NCI-H146 treated with DMSO at 0.1 percent for 48 hours (cell line): ENCODE measurements around the gene DPY19L3.
"Not testable (repeated sequence)": the region's sequence is repeated elsewhere in the genome, so short reads cannot be mapped to it uniquely, and the experiment has no call there.

ENCODE experiments used
- DNase-seq: peaks from one replicate; lab custom pipeline; 2025; ENCODE audit not compliant: unreplicated experiment; lab: John Stamatoyannopoulos, UW

The DPY19L3 gene

DNA sequence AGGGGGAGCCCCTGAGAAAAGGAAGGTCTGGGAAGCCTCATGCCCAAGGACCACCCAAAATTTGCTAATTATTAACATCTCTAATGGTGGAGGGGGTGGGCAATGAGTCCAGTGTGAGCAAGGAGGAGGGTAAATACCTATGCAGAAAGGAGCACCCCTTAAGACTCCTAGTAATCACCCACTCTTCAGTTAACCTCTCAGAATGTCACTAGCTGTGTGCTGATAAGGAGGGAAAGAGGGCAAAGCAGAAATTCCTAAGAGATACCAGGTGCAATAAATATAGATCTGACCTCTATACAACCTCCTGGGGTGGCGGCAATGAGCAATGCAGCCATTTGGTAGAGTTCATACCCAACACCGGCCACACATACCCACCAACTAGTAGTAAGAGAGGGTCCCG is 12.7 kb upstream of the DPY19L3 start:
- no peak for DNase-seq

DNA sequence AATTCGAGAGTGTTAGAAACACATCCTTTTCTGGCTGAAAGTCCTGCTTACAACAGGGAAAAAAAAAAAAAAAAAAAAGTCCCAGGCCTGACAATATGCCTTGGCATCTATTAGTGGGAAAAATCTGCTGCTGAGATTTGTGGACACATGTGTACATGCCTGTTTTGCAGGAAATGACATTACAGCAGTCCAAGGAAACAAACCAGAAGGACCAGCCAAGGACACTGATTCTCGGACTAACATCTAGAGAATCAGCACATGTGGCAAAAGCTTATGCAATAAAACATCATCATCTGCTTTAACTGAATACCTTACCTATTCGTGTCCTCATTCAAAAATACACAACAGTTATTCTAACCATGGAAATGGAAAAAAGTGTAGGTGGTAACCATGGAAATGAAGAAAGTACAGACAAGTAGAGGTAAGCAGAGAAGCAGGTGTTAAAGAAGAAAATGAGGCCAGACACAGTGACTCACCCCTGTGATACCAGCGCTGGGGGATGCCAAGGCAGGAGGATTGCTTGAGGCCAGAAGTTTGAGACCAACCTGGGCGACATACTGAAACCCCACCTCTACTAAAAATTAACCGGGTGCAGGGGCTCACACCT is 9.4 kb upstream of the DPY19L3 start:
- DNase-seq, result no peak

DNA sequence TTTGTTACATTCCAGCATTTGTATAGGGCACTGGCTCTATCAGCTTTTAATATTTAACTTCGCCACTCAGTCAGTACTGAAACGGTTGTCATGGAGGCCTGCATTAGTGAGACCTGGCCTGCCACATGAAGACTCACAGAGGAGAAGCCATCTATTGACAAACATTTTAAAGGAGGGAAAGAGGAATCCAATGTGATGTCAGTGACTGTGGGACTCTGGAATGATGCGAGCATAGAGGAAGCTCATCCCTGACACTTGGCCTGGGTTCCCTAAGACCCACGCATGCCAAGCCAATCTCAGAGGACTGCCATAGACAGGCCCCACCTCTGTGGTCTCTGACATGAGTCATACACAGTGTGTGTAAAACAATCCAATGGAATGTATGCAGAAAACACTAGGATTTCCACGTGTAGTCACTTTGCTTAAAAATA is 7.9 kb upstream of the DPY19L3 start:
- DNase-seq, result no peak

DNA sequence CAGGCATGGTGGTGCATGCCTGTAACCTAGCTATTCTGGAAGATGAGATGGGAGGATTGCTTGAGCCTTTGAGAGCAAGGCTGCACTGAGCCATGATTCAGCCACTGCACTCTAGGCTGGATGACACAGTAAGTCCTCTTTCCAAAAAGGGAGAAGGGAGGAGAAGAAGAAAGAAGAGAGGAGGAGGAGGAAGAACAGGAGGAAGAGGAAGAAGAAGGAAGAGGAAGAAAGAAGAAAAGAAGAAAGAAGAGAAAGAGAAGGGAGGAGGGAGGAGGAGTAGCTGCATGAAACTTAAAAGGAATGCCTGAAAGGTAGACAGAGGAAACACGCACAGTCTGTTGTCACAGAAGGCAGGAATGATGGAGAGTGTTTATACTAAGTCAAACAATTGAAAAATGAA is 3.6 kb upstream of the DPY19L3 start:
- DNase-seq, result no peak

DNA sequence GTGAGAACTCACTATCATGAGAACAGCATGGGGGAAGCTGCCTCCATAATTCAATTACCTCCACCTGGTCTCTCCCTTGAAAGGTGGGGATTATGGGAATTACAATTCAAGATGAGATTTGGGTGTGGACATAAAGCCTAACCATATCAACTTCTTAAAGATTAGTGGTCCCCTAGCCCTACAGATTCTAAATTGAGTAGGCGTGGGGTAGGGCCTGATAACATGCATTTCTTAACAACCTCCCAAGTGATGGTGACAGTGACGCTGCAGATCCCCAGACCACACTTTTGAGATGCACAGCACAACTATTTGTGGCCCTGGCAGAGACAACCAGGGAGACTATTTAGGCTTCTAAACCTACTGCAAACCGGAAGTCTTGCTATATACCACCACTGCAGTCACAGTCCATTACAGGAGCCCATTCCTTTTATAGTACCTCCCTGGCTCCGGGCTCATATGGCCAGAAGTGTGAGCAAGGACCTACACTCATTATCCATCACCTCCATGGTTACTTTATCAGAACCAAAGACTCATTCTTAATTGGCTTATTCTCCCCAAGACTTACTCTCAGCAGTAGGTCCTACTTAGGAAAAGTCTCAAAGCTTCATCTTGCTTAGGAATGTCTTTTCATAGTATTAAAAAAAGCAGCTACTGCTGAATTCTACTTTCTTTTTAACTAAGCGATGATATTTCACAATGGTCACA is 2.1 kb upstream of the DPY19L3 start:
- DNase-seq, result peak; percentile 1

DNA sequence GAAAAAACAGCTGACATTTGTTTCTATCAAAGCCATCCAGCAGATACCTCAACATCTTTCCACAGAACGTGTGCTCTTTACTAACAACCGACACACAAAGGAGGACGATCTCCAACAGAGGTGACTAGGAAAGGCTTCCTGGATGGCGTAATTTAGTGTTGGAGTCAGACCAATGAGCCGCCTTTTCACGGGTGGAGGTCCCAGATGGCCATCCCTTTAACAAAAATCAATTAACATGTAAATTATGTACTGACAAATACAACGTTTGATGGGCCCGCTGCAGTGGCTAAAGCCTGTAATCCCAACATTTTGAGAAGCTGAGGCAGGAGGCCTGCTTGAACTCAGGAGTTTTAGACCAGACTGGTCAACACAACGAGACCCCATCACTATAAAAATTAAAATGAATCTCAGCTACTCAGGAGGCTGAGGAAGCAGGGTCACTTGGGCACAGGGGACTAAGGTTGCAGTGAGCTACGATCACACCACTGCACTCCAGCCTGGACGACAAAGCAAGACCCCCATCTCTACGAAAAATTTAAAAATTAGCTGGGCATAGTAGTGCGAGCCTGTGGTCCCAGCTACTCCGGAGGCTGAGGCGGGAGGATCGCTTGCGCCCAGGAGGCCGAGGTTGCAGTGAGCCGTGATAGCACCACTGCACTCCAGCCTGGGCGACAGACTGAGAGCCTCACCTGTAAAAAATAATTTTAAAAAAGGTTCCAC is 1.2 kb upstream of the DPY19L3 start:
- DNase-seq, result peak; percentile 63

DNA sequence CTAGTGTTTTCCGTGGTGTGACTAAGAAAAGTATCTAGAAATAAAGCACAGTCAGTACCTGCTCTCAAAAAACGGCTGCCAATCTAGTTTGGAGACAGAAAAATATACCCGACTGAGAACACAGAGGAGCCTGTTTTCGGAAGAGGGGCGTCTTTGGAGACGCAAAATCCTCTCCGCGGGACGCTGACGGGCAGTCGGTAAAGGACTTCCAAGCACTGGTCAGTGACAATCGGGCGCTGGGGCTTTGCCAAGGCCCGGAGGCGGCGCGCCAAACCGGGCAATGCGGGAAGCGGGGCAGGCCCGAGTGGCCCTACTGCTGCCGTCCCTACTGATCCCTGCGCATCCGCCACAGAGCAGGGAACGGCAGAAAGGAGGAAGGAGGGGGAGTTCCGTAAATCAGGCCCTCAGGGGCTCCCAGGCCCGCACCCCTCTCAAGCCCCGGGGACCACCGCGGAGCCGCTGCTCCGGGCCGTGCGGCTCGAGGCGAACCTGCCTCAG is 588 bp upstream of the DPY19L3 start:
- peak; percentile 43 for DNase-seq

DNA sequence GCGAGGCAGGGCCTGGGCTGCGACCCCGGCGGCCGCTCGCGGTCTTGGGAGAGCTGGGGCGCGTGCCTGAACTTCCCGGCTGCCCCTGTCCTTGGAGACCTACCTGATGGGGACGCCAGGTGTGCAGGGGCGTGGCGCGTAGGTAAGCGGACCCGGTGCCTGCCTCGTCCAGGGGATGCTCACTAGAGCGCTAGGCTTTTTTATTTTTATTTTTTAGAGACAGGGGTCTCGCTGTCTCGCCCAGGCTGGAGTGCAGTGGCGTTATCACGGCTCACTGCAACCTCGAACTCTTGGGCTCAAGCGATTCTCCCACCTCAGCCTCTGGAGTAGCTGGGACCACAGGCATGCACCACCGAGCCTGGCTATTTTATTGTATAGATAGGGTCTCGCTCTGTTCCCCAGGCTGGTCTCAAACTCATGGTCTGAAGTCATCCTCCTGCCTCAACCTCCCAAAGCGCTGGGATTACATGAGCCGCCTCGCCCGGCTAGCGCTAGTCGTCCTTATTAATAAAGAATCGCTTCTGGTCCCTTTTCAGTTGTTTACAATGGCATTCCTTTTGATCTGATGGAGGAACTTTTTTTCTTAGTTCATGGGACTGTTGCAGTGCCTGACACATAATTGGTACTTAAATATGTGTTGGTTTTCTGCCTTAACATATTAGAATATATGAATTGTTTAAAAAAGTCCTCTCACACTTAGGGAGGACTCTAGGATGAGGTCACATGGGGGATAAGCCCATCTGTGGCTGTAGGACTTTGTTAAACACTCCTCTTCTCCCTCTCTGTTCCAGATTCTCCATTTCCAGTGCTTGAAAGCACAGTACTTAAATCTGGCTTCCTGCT is 812 bp downstream of the DPY19L3 start:
- DNase-seq, result peak; percentile 49

DNA sequence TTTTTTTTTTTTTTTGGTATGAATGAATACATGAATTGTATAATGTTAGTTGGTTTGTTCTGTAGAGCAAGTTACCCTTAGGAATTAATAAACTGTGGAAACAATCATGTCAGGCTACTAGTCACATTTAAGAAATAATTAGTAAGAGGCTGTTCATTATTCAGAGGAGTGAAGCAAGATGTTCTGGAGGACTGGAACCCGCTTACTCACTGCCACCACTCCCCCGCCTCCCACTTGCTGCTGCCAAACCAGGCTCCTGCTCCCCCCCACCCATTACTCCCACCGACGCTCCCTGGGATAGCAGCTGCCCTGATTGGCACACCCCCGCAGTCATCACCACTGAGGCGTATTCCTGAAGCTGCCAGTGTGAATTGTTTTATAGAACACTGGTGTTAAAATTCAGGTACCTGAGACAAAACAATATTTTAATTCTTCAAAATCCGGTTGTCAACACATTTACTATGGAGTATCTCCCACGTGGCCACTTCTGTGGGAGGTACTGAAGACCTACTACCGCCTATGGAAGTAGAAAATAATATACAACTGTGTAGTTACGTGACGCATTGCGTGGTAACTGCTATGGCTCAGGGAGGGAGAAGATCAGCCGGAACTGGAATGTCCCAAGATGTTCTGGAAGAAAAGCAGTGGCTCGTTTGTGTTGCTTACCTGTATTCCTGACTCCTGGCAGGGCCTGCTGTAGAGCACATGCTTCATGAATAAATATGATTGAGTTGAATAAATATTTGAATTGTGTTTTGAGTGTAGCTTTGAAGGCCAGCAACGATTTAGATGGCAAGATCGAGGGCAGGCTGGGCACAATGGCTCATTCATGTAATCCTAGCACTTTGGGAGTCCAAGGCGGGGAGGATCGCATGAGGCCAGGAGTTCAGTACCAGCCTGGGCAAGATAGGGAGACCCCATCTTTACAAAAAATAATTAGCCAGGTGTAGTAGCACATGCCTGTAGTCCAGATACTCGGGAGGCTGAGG is 1.7 kb downstream of the DPY19L3 start:
- DNase-seq, result no peak

DNA sequence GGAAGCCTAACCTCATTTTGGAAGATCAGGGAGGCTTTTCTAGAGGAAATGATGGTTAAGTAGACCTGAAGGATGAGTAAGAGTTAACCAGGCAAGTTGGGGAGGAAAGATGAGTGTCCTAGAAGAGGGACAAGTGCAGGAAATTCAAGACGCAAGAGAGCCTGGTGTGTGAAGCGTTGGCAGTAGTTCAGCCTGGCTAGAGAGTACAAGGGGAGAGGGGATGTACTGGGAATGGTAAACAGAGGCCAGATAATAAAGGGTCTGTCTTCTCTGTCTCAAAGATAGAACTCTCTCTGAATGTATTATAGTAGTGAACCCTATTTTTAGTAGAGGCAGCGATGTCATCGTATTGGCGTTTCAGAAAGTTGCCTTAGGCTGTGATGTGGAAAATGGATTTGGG is 9.7 kb downstream of the DPY19L3 start:
- no peak for DNase-seq

DNA sequence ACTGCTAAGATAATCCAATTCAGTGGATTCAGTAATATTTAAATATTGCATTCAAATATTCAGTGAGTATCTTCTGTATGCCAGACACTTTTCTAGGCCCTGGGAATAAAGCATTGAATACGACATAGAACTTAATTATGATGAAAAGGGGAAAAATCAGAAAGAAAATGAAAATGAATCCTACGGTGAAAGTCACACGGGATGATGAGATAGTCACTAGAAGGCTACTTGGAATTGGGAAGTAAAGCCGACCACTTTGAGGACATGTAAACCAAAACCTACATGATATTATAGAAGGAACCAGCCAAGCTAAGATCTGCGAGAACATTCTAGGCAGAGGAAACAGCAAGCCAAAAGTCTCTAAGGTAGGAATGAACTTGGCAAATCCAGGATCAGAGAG is 10.1 kb downstream of the DPY19L3 start:
- no peak for DNase-seq

DNA sequence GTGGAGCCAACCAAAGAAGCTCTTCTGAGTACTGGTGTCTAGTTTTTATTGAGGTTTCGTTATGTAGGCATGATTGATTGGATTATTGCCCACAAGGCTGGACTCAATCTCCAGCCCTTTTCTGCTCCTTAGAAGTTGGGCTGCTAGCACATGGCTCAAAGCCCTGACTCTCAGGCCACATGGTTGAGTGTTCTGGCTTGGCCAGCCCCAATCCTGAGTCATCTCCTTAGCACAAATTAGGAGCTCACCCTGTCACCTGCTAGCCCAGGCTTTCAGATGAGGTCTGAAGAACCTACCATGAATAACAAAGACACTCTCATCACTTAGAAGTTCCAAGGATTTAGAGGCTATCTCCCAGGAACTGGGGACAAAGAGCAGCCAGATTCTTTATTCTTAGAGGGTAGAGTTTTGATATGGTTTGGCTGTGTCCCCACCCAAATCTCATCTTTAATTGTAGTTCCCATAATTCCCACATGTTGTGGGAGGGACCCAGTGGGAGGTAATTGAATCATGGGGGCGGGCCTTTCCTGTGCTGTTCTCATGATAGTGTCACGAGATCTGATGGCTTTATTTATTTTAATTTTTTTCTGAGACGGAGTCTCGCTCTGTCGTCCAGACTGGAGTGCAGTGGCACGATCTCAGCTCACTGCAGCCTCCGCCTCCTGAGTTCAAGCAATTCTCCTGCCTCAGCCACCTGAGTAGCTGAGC is 11.3 kb downstream of the DPY19L3 start:
- DNase-seq, result no peak

DNA sequence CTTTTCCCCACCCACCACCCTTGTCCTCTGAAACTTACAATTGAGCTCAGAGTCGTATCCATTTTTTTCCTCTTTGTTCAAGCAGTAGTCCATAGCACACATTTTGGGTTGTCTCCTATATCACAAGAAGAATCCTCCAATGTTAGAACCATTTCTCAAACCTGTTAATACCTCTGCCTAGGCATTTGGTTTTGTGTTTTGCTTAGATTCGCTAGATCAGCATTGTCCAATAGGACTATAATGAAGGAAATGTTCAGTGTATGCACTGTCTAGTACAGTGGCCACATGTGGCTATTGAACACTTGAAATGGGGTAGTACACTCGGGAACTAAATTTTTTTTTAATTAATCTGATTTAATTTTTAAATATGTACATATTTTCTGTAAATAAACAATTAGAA is 12.6 kb downstream of the DPY19L3 start:
- DNase-seq, result no peak

DNA sequence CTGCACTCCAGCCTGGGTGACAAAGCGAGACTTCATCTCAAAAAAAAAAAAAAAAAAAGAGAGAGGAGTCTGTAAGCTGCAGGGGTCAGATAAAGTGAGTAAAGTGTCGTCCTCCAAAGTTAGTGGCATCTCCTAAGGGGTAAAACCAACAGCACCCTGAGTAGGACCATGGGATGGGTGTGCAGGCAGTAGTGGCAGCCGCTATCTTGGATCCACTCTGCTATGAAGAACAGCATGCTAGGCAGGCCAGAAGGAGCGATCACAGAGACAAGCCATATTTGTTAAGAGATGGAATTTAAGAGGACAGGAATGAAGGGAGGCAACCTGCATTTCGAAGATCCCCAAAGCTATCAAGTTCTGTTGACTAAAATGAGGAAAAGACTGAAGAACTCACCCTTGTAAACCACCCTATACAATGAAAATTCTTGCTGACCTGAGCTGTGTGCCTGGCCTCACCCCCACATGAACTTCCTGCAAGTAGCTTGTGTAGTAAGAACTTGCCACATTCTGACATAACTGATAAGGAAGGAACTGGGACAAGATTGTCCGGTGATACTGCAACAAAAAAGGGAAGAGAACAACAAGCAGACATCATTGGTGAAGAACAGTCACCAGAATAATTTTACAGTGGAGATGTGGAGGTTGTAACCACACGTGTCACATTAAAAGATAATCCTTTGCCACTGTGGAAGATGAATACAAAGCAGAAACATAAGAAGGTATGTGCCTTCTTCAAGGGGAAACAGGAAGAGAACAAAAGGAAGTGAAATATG is 16.2 kb downstream of the DPY19L3 start:
- no peak for DNase-seq

DNA sequence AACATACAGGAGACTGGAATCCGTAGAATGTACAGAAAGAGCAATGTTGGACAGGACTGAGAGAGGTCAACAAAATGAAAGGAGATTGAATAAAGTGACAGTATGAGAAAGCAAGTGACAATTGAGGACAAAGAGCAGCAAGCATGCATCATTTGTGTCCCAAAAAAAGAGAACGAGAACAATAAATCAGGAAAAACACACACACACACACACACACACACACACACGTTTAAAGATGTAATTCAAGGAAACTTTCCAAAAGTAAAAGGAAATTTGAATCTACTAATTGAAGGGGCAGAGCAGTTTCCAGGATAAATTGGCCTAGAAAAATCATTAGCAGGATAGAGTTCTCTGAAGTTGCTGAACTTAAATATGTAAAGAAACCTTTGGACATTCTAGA is 16.9 kb downstream of the DPY19L3 start:
- DNase-seq, result no peak

DNA sequence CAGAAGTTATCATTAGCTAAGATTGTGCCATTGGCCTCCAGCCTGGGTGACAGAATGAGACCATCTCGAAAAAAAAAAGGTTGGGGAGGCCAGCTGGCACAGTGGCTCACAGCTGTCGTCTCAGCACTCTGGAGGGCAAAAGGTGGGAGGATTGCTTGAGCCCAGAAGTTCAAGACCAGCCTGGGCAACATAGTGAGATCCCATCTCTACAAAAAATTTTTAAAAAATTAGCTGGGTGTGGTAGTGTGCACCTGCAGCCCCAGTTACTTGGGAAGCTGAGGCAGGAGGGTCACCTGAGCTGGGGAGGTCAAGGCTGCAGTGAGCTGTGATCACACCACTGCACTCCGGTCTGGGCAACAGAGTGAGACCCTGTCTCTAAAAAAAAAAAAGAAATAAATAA is 18.4 kb downstream of the DPY19L3 start:
- not testable (repeated sequence) for DNase-seq

DNA sequence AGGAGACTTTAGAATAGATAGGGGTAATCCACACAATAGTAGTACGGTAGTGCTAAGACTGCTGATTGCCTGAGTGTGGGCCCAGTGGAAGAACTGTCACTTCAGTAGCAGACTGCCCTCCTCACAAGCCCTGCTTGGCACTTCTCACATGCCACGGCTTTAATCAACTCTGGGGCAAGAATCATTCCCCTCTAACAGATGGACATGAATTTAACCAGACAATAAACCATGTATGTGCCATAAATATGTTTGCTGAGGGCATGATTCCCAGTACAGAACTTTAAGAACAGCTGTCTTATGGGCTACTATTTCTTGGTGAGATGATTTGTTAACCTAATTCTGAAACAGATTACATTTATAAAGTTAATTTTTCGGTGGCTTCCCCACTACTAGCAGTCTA is 22.0 kb downstream of the DPY19L3 start:
- DNase-seq, result no peak

DNA sequence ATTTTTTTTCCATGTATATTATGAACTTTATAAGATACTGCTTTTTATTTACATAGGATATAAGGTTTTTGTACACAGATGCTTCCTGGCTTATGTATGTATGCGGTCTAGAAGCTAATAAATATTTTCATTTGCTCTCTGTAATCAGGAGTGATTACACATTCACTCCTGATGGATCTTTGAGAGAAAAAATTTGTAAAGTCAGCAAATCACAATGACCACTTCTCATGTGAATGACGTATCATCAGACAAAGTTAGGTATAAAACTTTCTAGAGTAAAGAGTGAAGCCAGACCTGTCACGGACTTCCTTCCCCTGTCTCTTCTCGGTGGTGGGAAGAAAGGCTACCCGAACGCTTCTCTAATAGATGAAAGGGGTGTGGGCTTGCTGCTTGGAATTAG is 31.1 kb downstream of the DPY19L3 start:
- no peak for DNase-seq

DNA sequence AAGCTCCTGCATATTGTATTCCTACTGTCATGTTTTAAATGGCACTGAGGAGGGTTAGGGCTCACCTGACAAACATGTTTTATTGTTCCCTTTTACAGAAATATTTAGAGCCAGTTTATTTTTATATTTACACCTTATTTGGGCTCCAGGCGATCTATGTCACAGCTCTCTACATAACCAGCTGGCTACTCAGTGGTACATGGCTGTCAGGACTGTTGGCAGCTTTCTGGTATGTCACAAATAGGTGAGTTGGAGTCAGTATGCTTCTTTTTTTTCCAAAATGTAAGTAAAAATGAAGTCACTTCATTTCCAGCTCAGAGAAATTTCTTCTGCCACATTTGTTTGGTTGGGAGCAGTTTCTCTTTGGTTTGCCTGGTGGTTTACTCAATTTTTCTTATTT is 31.5 kb downstream of the DPY19L3 start:
- no peak for DNase-seq
